GM13976 (cell line): ENCODE measurements around the gene SEC61A1.

Source experiments
- DNase-seq: peaks from one replicate; pipeline ENCODE4 v3.0.0; 2012; ENCODE audit warnings: low spot score
- in situ Hi-C: fragments of 300-500 bp; cut with MboI; formaldehyde crosslinking; loops from one replicate; pipeline ENCODE4 v1.12.0; 2022; ENCODE audit warnings: low sequenced_read_pairs, mixed read lengths, inconsistent platforms; ENCODE audit not compliant: unreplicated experiment
- TF ChIP-seq, protein P1 (sequence below): IDR thresholded peaks from 2 replicates; pipeline ENCODE4 v1.5.1; 2012; ENCODE audit warnings: borderline replicate concordance, mild to moderate bottlenecking; ENCODE audit not compliant: insufficient read depth; ENCODE audit errors: extremely low read depth, missing control alignments, control extremely low read depth

Gene SEC61A1

DNA sequence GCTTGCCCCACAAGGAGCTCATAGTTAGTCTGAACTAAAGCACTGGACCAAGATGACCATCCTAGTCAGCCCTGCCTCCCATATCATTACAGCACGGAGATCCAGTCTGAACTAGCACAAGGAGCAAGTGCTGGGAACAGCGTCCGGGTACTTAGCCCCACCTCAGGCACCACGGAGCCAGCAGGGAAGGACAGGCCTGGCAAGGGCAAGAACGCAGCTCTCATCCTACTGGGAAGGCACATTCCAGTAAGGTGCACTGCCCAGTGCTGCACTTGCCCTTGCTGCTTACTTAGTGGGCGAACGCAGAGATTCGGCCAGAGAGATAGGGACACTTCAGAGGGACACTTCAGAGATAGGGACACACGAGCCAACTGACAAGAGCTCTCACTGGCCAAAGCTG, 27.6 kb downstream of the SEC61A1 start:
- TF ChIP-seq, protein P1, sequence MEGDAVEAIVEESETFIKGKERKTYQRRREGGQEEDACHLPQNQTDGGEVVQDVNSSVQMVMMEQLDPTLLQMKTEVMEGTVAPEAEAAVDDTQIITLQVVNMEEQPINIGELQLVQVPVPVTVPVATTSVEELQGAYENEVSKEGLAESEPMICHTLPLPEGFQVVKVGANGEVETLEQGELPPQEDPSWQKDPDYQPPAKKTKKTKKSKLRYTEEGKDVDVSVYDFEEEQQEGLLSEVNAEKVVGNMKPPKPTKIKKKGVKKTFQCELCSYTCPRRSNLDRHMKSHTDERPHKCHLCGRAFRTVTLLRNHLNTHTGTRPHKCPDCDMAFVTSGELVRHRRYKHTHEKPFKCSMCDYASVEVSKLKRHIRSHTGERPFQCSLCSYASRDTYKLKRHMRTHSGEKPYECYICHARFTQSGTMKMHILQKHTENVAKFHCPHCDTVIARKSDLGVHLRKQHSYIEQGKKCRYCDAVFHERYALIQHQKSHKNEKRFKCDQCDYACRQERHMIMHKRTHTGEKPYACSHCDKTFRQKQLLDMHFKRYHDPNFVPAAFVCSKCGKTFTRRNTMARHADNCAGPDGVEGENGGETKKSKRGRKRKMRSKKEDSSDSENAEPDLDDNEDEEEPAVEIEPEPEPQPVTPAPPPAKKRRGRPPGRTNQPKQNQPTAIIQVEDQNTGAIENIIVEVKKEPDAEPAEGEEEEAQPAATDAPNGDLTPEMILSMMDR: no peak
- no peak for DNase-seq
- in situ Hi-C loops: loop anchor here (10.0 kb wide), 1 partner anchor 525 kb away; no protein-coding TSS in a partner anchor

DNA sequence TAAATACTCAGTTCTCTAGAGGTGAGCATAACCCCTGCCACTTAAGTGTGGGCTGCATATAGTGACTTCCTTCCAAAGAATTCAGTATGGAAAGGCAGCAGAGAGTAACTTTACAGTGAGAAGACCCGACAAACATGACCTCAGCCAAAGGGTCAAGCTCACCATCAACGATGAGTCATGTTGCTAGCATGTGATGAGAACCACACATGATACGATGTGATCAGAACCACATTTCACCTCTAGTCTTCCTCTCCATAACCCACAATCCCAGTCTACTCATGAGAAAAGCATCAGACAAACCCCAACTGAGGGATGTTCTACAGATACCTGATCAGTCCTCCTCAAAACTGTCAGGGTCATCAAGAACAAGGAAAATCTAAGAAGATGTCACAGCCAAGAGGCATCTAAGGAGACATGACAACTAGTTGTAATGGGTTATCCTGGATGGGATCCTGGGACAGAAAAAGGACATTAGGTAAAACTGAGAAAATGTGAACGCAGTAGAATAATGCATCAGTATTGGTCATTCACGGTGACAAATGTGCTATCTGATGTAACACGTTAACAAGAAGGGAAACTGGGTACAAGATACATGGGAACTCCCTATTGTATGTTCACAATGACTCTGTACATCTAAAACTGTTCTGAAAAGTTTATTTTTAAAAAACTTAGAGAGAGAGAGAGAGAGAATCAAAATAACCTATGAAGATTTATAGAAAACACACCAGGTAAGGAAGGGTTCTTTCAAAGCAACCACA, 28.3 kb downstream of the SEC61A1 start:
- in situ Hi-C loops: loop anchor here (10.0 kb wide), 1 partner anchor 524 kb away; no protein-coding TSS in a partner anchor
- no peak for DNase-seq
- TF ChIP-seq, protein P1: no peak

DNA sequence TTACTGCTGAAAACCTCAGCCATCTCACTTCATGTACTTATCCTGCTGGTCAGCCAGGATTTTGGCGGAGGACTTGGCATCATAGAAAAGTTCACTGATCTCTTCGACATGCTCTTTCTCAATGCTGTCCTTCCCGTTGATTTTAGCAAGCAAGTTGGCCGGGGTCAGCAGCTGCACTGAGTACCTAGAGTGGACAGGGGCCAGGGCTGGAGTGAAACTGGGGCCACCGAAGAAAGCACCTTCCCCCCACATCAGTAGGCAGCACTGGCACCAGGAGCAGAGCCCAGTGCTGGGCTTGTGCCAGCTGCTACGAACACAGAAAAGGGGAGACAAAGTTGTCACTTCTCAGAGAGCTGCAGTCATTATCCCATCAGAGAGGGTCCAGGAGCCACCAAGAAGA, 29.0 kb downstream of the SEC61A1 start:
- in situ Hi-C loops: loop anchor here (10.0 kb wide), 1 partner anchor 524 kb away; no protein-coding TSS in a partner anchor
- TF ChIP-seq, protein P1: no peak
- no peak for DNase-seq

DNA sequence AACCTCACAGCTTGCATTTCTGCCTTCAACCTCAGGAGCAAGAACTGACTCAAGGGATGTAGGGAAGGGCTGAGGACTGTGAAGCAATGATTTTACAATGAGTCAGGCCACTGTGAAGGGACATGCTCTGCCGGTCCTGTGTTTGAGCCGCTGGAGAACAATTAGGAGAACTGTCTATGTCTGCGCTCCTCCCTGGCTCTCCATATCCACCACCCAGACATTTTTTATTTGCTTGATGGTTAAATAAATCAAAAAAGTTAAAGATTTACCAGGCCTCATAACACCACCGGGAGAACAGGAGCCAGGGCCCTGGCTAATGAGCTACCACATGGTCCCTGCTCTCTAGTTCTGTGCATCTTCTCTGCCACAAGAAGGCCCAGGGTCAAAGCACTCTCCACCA, 29.6 kb downstream of the SEC61A1 start:
- TF ChIP-seq, protein P1: no peak
- no peak for DNase-seq
- in situ Hi-C loops: loop anchor here (10.0 kb wide), 1 partner anchor 523 kb away; no protein-coding TSS in a partner anchor

DNA sequence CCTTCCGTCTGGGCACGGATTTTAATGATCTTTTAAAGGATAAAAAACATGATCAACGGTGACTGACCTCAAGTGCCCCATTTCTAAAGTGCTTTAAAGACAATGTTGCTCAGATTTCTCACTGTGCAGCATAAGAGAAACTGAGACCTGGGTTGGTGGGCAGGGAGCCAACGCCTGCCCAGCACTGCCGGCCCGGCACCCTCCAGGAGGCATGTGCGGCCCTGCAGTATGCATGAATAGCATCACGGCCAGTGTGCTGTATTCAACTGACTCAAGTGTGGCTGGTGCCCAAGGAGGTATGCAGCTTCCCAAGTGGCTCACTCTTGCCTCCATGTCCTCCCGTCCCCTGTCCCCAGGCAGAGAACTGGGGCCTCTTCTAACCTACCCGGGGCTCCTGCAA, 30.3 kb downstream of the SEC61A1 start:
- TF ChIP-seq, protein P1: no peak
- DNase-seq: no peak
- in situ Hi-C loops: loop anchor here (10.0 kb wide), 1 partner anchor 522 kb away; no protein-coding TSS in a partner anchor

DNA sequence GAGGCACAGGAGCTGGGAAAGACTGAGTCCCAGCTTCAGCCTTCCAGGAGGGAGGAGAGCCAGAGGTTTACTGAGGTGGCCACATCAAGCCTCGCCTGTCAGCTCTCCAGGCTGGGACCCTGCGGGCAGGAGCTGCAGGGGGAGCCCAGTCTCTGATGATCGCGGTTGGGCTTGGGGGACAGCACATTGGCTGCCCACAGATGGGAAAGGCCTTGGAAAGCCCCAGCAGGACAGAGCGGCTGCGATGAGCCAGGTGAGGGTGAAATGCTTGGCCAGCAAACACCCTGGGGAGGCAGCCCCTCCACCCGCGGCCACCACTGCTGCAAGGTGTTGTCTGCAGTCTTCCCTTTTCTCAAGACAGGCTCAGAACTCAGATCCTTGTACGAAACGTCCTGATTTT, 31.2 kb downstream of the SEC61A1 start:
- no peak for DNase-seq
- TF ChIP-seq, protein P1: no peak
- in situ Hi-C loops: loop anchor here (10.0 kb wide), 1 partner anchor 521 kb away; no protein-coding TSS in a partner anchor
